ENCODE data around the gene IL17REL.

GRCh38 chr22:50059881-50060262 is 47.3 kb upstream of the IL17REL start:
- no peak for TF ChIP-seq CTCF (IDR thresholded peaks at IDR 0.05)
- TF ChIP-seq POLR2A (IDR thresholded peaks at IDR 0.05), result no peak
- TF ChIP-seq POLR2AphosphoS5 (IDR thresholded peaks at IDR 0.05), result no peak
- TF ChIP-seq EP300 (IDR thresholded peaks at IDR 0.05), result no peak
